Choroid plexus epithelial cell (primary cell): ENCODE data around the gene EIPR1.

Experiments
- DNase-seq: peaks from one replicate; pipeline ENCODE4 v3.0.0-alpha.2; 2010; ENCODE audit warnings: low read depth
- H3K4me3 ChIP-seq: 2 replicates; pipeline ENCODE4 v1.5.1; 2011; ENCODE audit warnings: low read depth, mild to moderate bottlenecking, control low read depth, low read length, moderate library complexity
- TF ChIP-seq, protein P1 (sequence below): conservative IDR thresholded peaks from 2 replicates; pipeline ENCODE4 v1.5.1; 2011; ENCODE audit warnings: low read depth, mild to moderate bottlenecking, control low read depth, inconsistent platforms, low read length, moderate library complexity

Gene EIPR1

DNA sequence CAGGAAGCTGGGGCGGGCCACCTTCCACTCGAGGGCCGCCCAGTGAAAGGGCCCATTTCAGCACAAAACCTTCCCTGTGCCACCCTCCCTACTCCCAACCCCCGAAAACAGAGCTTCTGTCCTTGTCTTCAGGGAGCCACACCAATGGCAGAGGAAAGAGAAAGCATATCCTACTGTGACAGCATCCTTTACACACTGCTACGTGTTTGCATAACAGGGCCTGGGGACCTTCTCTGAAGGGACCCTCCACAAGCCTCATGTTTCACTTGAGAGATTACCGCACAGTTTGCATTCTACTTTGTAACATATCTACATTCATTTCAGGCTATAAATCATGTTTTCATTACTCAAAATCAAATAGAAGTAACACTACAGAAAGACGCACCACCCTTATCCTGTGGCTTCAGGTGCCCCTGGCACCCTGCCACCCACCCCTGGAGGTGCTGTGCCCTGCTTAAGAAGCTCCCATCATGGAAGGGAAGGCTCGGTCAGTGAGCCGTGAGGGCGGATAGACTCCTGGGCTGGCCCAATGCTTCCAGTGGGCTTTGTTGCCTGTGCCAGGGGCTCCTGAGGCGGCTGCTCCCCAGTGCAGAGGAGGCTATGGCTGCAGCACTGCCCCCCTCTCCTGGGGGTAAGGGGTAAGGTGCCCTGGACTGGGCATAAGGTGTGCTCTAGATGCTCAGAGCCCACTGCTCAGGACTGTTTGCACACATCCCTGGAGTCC lies 52.0 kb downstream of the EIPR1 start:
- no peak for DNase-seq
- TF ChIP-seq, protein P1, sequence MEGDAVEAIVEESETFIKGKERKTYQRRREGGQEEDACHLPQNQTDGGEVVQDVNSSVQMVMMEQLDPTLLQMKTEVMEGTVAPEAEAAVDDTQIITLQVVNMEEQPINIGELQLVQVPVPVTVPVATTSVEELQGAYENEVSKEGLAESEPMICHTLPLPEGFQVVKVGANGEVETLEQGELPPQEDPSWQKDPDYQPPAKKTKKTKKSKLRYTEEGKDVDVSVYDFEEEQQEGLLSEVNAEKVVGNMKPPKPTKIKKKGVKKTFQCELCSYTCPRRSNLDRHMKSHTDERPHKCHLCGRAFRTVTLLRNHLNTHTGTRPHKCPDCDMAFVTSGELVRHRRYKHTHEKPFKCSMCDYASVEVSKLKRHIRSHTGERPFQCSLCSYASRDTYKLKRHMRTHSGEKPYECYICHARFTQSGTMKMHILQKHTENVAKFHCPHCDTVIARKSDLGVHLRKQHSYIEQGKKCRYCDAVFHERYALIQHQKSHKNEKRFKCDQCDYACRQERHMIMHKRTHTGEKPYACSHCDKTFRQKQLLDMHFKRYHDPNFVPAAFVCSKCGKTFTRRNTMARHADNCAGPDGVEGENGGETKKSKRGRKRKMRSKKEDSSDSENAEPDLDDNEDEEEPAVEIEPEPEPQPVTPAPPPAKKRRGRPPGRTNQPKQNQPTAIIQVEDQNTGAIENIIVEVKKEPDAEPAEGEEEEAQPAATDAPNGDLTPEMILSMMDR = no peak
- H3K4me3 ChIP-seq = no peak overlapping the region

DNA sequence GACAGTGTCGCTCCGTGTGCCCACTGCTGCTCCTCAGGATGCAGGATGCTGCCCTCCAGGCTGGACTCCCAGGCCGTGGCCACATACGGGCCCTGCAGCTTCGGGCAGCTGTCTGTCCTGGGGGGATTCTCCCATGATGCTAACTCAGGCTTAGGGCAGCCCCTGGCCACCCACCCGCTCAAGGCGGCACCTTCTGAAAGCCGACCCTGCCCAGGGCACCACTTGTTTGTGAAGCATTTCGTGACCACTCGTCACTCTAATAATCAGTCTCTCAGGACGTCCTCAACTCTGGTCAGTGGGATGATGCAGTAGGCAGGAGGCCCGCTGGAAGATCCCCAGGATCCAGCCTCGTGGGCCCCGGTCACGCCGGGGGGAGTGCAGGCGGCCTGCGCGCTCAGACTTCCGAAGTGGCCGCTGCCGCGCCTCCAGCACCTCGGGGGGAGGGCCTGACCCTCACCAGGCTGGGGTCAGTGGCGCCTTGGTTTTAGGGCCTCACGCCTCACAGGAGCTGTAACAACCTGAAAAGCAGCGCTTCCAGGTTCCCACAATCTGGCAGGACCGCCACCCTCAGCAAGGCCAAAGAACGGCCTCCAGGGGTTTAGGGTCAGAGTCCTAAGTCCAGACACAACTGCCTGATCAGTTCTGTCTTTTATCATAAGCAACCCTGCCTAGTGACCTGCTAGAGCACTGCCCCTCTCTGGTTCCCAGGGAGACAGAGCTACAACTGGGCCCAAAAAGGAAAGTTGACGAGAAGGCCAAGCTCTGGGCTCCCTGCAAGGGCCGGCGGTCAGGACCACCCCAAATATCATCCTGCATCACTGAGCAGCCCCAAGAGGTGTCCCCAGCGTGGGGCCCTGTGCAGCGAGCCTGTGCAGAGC lies 53.0 kb downstream of the EIPR1 start:
- H3K4me3 ChIP-seq = no peak overlapping the region
- TF ChIP-seq, protein P1 = no peak
- no peak for DNase-seq

DNA sequence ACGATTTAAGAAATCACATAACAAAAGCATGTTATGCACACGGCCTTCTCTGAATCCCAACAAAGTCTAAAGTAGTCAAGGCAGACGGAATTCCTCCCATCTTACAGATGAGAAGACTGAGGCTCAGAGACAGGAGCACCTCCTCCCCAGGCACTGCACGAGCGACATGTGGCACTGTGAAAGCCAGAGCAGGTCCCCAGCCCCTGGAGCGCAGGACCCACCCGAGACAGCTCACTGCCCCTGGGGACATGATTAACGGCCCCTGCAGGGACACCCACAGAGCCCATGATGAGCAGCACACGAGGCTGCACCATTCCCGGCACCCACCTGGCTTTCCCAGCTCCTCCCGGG lies 53.6 kb downstream of the EIPR1 start:
- TF ChIP-seq, protein P1 = no peak
- DNase-seq = no peak

DNA sequence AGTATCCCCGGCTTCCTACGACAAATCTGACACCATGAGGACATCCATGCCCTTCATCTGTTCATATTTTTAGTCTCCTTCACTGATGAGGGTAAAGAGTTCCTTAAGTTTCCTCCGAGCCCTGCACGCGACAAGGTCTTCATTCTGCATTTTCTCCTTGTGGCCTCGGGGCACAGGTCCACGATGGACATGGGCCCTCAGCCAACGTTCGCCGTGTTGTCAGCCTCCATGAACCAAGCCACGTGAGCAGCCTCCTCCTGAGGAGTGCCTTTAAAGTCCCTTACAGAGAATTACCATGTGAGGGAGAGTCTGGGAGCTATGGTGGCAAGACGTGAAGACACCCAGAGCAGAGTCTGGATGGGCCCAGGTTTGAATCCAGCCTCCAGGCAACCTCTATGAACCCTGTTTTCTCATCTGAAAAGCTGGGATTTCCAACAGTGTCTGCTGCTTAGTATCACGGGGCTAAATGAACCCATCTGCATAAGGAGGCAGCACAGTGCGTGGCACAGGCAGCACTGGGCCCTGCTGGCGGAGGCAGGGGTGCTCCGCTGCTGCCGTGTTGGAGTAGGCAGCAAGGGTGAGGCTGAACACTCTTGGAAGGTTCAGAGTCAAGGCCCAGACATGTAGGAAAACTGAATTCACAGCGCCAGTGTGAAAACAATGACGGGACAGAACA lies 54.1 kb downstream of the EIPR1 start:
- TF ChIP-seq, protein P1 = no peak
- DNase-seq = no peak
- no peak overlapping the region for H3K4me3 ChIP-seq

More for the DNA sequence above, 53.6 kb downstream of the EIPR1 start:
- no peak overlapping the region for H3K4me3 ChIP-seq

DNA sequence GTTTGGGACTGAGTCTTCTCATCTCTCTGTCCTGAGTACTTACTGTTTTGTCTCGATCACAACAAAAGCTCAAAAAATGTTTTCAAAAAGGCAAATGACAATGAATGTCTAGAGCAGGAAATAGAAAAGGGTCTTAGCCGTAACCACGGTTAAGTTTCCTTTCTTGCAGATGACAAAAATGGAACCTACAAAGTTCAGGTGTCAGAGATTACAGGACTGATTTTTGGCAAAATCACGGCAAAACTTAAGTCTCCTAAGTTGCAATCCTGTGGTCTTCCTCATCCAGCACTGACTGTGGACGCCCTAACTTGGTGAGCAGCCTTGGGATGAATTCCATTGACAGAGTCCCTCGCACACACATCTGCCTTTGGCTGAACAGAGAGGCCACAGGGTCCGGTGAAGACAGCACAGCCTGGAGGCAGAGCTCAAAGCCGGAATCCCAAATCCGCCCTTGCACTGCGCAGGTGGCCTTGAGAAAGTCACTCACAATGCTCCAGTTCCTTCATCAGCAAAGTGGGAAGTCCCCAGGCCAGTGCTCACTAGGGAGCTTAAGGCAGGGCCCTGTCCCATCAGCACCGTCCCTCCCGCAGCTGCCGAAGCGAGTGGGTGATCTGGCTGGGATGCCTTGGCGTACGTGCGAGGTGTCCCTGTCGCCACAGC lies 55.2 kb downstream of the EIPR1 start:
- no peak for DNase-seq
- TF ChIP-seq, protein P1 = no peak
- no peak overlapping the region for H3K4me3 ChIP-seq

DNA sequence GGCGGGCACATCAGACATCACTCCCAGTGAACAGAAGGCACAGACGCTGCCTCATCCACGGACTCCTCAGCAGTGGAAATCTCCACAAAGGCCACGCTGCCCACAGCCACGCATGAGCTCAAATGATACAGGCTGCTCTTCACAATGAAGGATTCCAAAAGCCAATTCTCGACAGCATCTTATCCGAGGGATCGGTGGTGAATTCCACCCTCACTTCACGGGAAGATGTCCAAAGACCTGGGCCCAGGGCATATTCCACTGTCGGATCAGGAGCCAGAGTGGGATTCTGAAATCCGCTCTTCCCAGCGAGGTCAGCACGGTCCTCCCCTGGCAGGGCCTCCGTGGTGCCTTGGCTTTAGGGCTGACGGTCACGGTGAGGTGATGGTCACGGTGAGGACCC lies 55.8 kb downstream of the EIPR1 start:
- no peak for DNase-seq
- TF ChIP-seq, protein P1 = no peak
- no peak overlapping the region for H3K4me3 ChIP-seq
